Karpas-422 (cell line): Measurements from ENCODE around the gene LACTB. TPM values are rescaled to one million over a fixed set of nuclear protein-coding genes. Genes with fewer than 3 reads are reported as not detected.
A peak's percentile ranks its signal among the peaks of the same experiment; 100 is the strongest.

Source experiments
- DNase-seq: peaks from one replicate; pipeline ENCODE4 v3.0.0-alpha.2; 2015
- H2AFZ ChIP-seq: fragments of 200-600 bp; sonication (generic); 2 replicates; pipeline ENCODE4 v1.6.1; 2014; ENCODE audit warnings: antibody characterized with exemption, low read length, mixed read lengths
- H3K27ac ChIP-seq: fragments of 200-600 bp; sonication (generic); 2 replicates; pipeline ENCODE4 v1.5.1; 2014; ENCODE audit warnings: mild to moderate bottlenecking, low read length, moderate library complexity
- H3K27me3 ChIP-seq: fragments of 200-600 bp; sonication (generic); 2 replicates; pipeline ENCODE4 v1.6.1; 2014; ENCODE audit warnings: low read length, mixed read lengths
- H3K36me3 ChIP-seq: fragments of 200-600 bp; sonication (generic); 2 replicates; pipeline ENCODE4 v1.6.1; 2014; ENCODE audit warnings: low read length, mixed read lengths; ENCODE audit not compliant: insufficient read depth
- H3K4me1 ChIP-seq: fragments of 200-600 bp; sonication (generic); 2 replicates; pipeline ENCODE4 v1.6.1; 2014; ENCODE audit warnings: mild to moderate bottlenecking, low read length, mixed read lengths
- H3K4me2 ChIP-seq: fragments of 200-600 bp; sonication (generic); 2 replicates; pipeline ENCODE4 v1.6.1; 2014; ENCODE audit warnings: low read length, low read depth, mild to moderate bottlenecking; ENCODE audit not compliant: poor library complexity, severe bottlenecking
- H3K4me3 ChIP-seq: fragments of 200-600 bp; sonication (generic); 2 replicates; pipeline ENCODE4 v1.5.1; 2014; ENCODE audit warnings: mild to moderate bottlenecking, antibody characterized with exemption, low read length, mixed read lengths
- H3K79me2 ChIP-seq: fragments of 200-600 bp; sonication (generic); 2 replicates; pipeline ENCODE4 v1.6.1; 2014; ENCODE audit warnings: mild to moderate bottlenecking, low read length, mixed read lengths
- H3K9ac ChIP-seq: fragments of 200-600 bp; sonication (generic); 2 replicates; pipeline ENCODE4 v1.6.0; 2014; ENCODE audit warnings: low read length
- H3K9me2 ChIP-seq: fragments of 200-600 bp; sonication (generic), shearing (Covaris generic); replicated peaks from 2 replicates; pipeline ENCODE4 v1.6.0; 2014; ENCODE audit warnings: mild to moderate bottlenecking, low read length, moderate library complexity; ENCODE audit not compliant: insufficient read depth
- H3K9me3 ChIP-seq: fragments of 300-700, 200-600 bp; sonication (generic); 2 replicates; pipeline ENCODE4 v1.6.1; 2014; ENCODE audit warnings: low read length, mixed read lengths
- H4K20me1 ChIP-seq: fragments of 200-600 bp; sonication (generic); 2 replicates; pipeline ENCODE4 v1.6.1; 2014; ENCODE audit warnings: mild to moderate bottlenecking, antibody characterized with exemption, low read length, low read depth; ENCODE audit not compliant: insufficient read depth
- total RNA-seq: library from RNA; depleted of rRNA; stranded (reverse); fragments of >200 nt; shearing (Covaris generic); gene quantifications from 2 replicates; pipeline ENCODE4 v1.2.3, GENCODE V29; 2014; ENCODE audit warnings: low replicate concordance

Gene LACTB
- total RNA-seq, 1 experiment from 2014 or later, result 15.3 TPM

GRCh38 chr15:63157891-63158431 is 36.3 kb downstream of the LACTB start:
- H3K9me2 ChIP-seq, result no peaks in the 10 kb centered on the region
- no peaks in the 10 kb centered on the region for H3K27me3 ChIP-seq
- no peaks in the 10 kb centered on the region for H4K20me1 ChIP-seq
- H3K27ac ChIP-seq, result no peak overlapping the region
- no peaks in the 10 kb centered on the region for H3K9me3 ChIP-seq
- H3K9ac ChIP-seq, result peak overlapping the region; percentile 91
- H3K4me2 ChIP-seq, result peak overlapping the region; percentile 77
- H3K4me3 ChIP-seq, result peak overlapping the region; percentile 98
- H3K4me1 ChIP-seq, result peaks cover 17% of the 10 kb centered on the region
- DNase-seq, result peak; percentile 71
- peak overlapping the region; percentile 77 for H2AFZ ChIP-seq
- H3K79me2 ChIP-seq, result peaks cover 20% of the 10 kb centered on the region
- H3K36me3 ChIP-seq, result 0 out of 2 replicates have a peak, but pooled peaks cover 7% of the 10 kb centered on the region

GRCh38 chr15:63160638-63161037 is 39.0 kb downstream of the LACTB start:
- H3K9me3 ChIP-seq, result no peaks in the 10 kb centered on the region
- peaks cover 13% of the 10 kb centered on the region for H3K4me1 ChIP-seq
- no peaks in the 10 kb centered on the region for H4K20me1 ChIP-seq
- H3K27me3 ChIP-seq, result no peaks in the 10 kb centered on the region
- H2AFZ ChIP-seq, result no peak overlapping the region
- no peaks in the 10 kb centered on the region for H3K9me2 ChIP-seq
- no peak for DNase-seq
- no peak overlapping the region for H3K9ac ChIP-seq
- H3K4me3 ChIP-seq, result no peak overlapping the region
- H3K27ac ChIP-seq, result no peak overlapping the region
- no peaks in the 10 kb centered on the region for H3K36me3 ChIP-seq
- H3K4me2 ChIP-seq, result no peak overlapping the region
- peaks cover 15% of the 10 kb centered on the region for H3K79me2 ChIP-seq

- Histone ChIP-seq H3K36me3 (no peaks in the 10 kb centered on the region), H2AFZ (no peak overlapping the region), H3K4me2 (no peak overlapping the region), H3K9ac (no peak overlapping the region), H3K27me3 (no peaks in the 10 kb centered on the region), H3K9me3 (no peaks in the 10 kb centered on the region), H3K4me3 (no peak overlapping the region), H4K20me1 (no peaks in the 10 kb centered on the region), H3K4me1 (peaks cover 2% of the 10 kb centered on the region), H3K27ac (no peak overlapping the region), H3K79me2 (no peaks in the 10 kb centered on the region), H3K9me2 (no peaks in the 10 kb centered on the region)
- DNase-seq, result no peak
Measured at GRCh38 chr15:63163217-63163616, 41.6 kb downstream of the LACTB start.

GRCh38 chr15:63165166-63165859 is 43.7 kb downstream of the LACTB start:
- H3K27ac ChIP-seq, result no peak overlapping the region

GRCh38 chr15:63166219-63166618 is 44.6 kb downstream of the LACTB start:
- H3K9ac ChIP-seq, result no peak overlapping the region
- H3K9me3 ChIP-seq, result no peaks in the 10 kb centered on the region
- H3K27ac ChIP-seq, result no peak overlapping the region
- H3K9me2 ChIP-seq, result no peaks in the 10 kb centered on the region
- no peaks in the 10 kb centered on the region for H4K20me1 ChIP-seq
- no peaks in the 10 kb centered on the region for H3K27me3 ChIP-seq
- H2AFZ ChIP-seq, result no peak overlapping the region
- H3K4me3 ChIP-seq, result no peak overlapping the region
- no peak overlapping the region for H3K4me2 ChIP-seq
- DNase-seq, result peak; percentile 49
- no peaks in the 10 kb centered on the region for H3K79me2 ChIP-seq
- H3K4me1 ChIP-seq, result no peaks in the 10 kb centered on the region
- no peaks in the 10 kb centered on the region for H3K36me3 ChIP-seq

More at GRCh38 chr15:63165166-63165859, 43.7 kb downstream of the LACTB start:
- no peak overlapping the region for H3K9ac ChIP-seq
- no peaks in the 10 kb centered on the region for H3K4me1 ChIP-seq
- no peaks in the 10 kb centered on the region for H3K79me2 ChIP-seq
- no peak overlapping the region for H3K4me2 ChIP-seq
- no peaks in the 10 kb centered on the region for H3K27me3 ChIP-seq
- H3K9me2 ChIP-seq, result no peaks in the 10 kb centered on the region
- H4K20me1 ChIP-seq, result no peaks in the 10 kb centered on the region
- no peak overlapping the region for H3K4me3 ChIP-seq
- no peak for DNase-seq
- H2AFZ ChIP-seq, result no peak overlapping the region
- H3K9me3 ChIP-seq, result no peaks in the 10 kb centered on the region
- H3K36me3 ChIP-seq, result no peaks in the 10 kb centered on the region

GRCh38 chr15:63169788-63170187 is 48.1 kb downstream of the LACTB start:
- H3K4me3 ChIP-seq, result no peak overlapping the region
- H4K20me1 ChIP-seq, result no peaks in the 10 kb centered on the region
- no peaks in the 10 kb centered on the region for H3K36me3 ChIP-seq
- H3K79me2 ChIP-seq, result no peaks in the 10 kb centered on the region
- no peak overlapping the region for H3K9ac ChIP-seq
- H3K9me2 ChIP-seq, result no peaks in the 10 kb centered on the region
- no peaks in the 10 kb centered on the region for H3K4me1 ChIP-seq
- no peaks in the 10 kb centered on the region for H3K27me3 ChIP-seq
- no peak overlapping the region for H3K27ac ChIP-seq
- H3K4me2 ChIP-seq, result no peak overlapping the region
- H3K9me3 ChIP-seq, result no peaks in the 10 kb centered on the region
- no peak overlapping the region for H2AFZ ChIP-seq
- DNase-seq, result no peak

GRCh38 chr15:63172376-63172775 is 50.7 kb downstream of the LACTB start:
- no peaks in the 10 kb centered on the region for H3K9me3 ChIP-seq
- no peak overlapping the region for H3K27ac ChIP-seq
- H3K79me2 ChIP-seq, result no peaks in the 10 kb centered on the region
- no peaks in the 10 kb centered on the region for H3K27me3 ChIP-seq
- H3K4me1 ChIP-seq, result no peaks in the 10 kb centered on the region
- H3K36me3 ChIP-seq, result no peaks in the 10 kb centered on the region
- no peaks in the 10 kb centered on the region for H3K9me2 ChIP-seq
- peak; percentile 24 for DNase-seq
- H3K4me2 ChIP-seq, result no peak overlapping the region
- H3K9ac ChIP-seq, result no peak overlapping the region
- H2AFZ ChIP-seq, result no peak overlapping the region
- no peaks in the 10 kb centered on the region for H4K20me1 ChIP-seq
- no peak overlapping the region for H3K4me3 ChIP-seq

- no peaks in the 10 kb centered on the region for H3K36me3 ChIP-seq
- no peaks in the 10 kb centered on the region for H3K79me2 ChIP-seq
- H2AFZ ChIP-seq, result no peak overlapping the region
- H3K9me2 ChIP-seq, result no peaks in the 10 kb centered on the region
- H3K4me1 ChIP-seq, result no peaks in the 10 kb centered on the region
- no peak overlapping the region for H3K4me3 ChIP-seq
- no peak overlapping the region for H3K27ac ChIP-seq
- H4K20me1 ChIP-seq, result no peaks in the 10 kb centered on the region
- H3K4me2 ChIP-seq, result no peak overlapping the region
- no peaks in the 10 kb centered on the region for H3K9me3 ChIP-seq
- no peak for DNase-seq
- no peaks in the 10 kb centered on the region for H3K27me3 ChIP-seq
- H3K9ac ChIP-seq, result no peak overlapping the region
Measured at GRCh38 chr15:63172851-63173451, 51.3 kb downstream of the LACTB start.
